ENCODE results near the gene RABGGTA.

The RABGGTA gene

GRCh38 chr14:24278424-24278823 lies 7.0 kb upstream of the RABGGTA start:
- TF ChIP-seq CTCF (IDR thresholded peaks at IDR 0.05; ENCODE audit: borderline replicate concordance, insufficient read depth, low read depth, low read length), result no peak

GRCh38 chr14:24277606-24278321 lies 6.4 kb upstream of the RABGGTA start:
- no peak for TF ChIP-seq CTCF (IDR thresholded peaks at IDR 0.05; ENCODE audit: borderline replicate concordance, insufficient read depth, low read depth, low read length)
- no peak overlapping the region for H3K4me3 ChIP-seq (ENCODE audit: low read depth, low read length)

More at GRCh38 chr14:24278424-24278823, 7.0 kb upstream of the RABGGTA start:
- H3K4me3 ChIP-seq (ENCODE audit: low read depth, low read length), result no peak overlapping the region

- no peak for TF ChIP-seq CTCF (IDR thresholded peaks at IDR 0.05; ENCODE audit: borderline replicate concordance, insufficient read depth, low read depth, low read length)
- no peak overlapping the region for H3K4me3 ChIP-seq (ENCODE audit: low read depth, low read length)
Measured at GRCh38 chr14:24277071-24277470, 5.7 kb upstream of the RABGGTA start.

GRCh38 chr14:24274101-24274543 lies 2.7 kb upstream of the RABGGTA start:
- no peak for TF ChIP-seq CTCF (IDR thresholded peaks at IDR 0.05; ENCODE audit: borderline replicate concordance, insufficient read depth, low read depth, low read length)
- no peak overlapping the region for H3K4me3 ChIP-seq (ENCODE audit: low read depth, low read length)

- no peak for TF ChIP-seq CTCF (IDR thresholded peaks at IDR 0.05; ENCODE audit: borderline replicate concordance, insufficient read depth, low read depth, low read length)
- no peak overlapping the region for H3K4me3 ChIP-seq (ENCODE audit: low read depth, low read length)
Measured at GRCh38 chr14:24273422-24273998, 2.1 kb upstream of the RABGGTA start.

GRCh38 chr14:24272467-24272866 lies 1.1 kb upstream of the RABGGTA start:
- no peak overlapping the region for H3K4me3 ChIP-seq (ENCODE audit: low read depth, low read length)
- no peak for TF ChIP-seq CTCF (IDR thresholded peaks at IDR 0.05; ENCODE audit: borderline replicate concordance, insufficient read depth, low read depth, low read length)

- peak overlapping the region; percentile 67 for H3K4me3 ChIP-seq (ENCODE audit: low read depth, low read length)
- no peak for TF ChIP-seq CTCF (IDR thresholded peaks at IDR 0.05; ENCODE audit: borderline replicate concordance, insufficient read depth, low read depth, low read length)
Measured at GRCh38 chr14:24271834-24272263, 452 bp upstream of the RABGGTA start.
